Renal cortex interstitium (tissue), 11 donors: ENCODE measurements around the gene GATC. TPM values are rescaled to one million over a fixed set of nuclear protein-coding genes. Genes with fewer than 3 reads are reported as not detected.

ENCODE experiments used
- DNase-seq, 11 donors: peaks; one replicate each; pipeline ENCODE4 v3.0.0-alpha.2; 2013; ENCODE audit warnings: low read depth in 9 of 11, low spot score in 4 of 11; ENCODE audit errors: extremely low read depth in 1 of 11
- polyA plus RNA-seq, 3 donors: library from polyadenylated mRNA; unstranded; fragments of 120-200 nt; gene quantifications; one replicate each; pipeline ENCODE4 v1.2.1, GENCODE V29; 2013; ENCODE audit not compliant: insufficient read length in 3 of 3

GATC gene
- polyA plus RNA-seq, 3 donors = 31.2 to 41.9 (median 38.5) TPM

DNA sequence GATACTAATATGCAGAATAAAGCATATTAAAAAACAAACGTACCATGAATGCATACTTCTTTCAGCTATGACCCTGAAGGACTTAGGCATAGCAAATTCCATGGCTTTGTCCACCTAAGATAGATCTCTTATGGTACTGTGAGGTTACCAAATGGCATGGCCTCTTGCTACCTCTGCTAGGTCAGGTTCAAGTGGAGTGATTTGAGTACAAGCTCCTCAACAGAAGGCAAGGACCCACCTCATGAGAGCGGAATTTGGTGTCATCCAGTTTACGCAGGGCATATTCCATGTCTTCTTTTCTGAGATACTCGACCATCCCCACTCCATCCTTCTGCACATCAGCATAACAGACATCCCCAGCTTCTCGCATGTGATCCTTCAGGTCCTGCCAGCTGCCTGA is 17.5 kb downstream of the GATC start:
- DNase-seq = no peak

DNA sequence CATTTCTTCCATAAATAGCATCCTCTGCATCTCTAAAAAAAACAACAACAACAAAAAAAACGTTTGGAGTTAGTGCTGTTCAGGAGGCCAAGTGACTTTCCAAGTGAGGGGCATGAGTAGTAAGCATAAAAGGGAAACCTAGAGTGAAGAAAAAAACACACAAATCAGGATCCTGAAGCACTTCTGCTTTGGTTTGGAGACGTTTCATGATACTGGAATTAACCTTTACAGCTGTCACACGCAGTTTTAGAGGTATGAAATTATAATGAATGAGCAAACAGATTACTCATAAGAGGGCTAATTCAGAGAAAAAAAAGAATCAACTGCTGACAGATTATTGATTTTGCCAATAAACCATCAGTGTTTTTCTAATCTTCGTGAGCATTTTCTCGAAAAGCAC is 19.5 kb downstream of the GATC start:
- no peak for DNase-seq

DNA sequence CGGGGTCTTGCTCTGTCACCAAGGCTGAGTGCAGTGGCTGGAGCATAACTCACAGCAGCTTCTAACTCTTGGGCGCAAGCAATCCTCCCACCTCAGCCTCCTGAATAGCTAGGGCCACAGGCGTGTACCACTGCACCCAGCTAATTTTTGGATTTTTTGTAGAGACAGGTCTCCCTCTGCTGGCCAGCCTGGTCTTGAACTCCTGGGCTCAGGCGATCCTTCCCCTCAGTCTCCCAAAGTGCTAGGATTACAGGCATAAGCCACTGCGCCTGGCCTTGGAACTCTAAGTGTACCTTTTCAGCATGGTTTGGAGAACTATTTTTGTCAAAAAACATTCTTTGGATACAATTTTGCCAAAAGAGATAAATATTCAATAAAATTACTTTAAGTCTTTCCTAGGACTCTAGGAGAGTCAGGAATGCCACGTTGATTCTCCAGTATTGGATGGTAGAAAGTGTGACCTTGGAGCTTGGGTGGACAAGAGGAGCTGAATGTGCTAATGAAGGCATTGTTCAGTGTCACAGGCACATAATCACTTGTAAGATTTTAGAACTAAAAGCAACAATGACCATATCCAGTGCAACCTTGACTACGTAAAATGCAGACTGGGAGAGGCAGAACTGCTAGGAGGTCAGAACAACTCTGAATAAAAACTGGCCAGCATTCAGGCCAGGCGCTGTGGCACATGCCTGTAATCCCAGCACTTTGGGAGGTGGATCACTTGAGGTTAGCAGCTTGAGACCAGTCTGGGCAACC is 20.5 kb downstream of the GATC start:
- peak in 1 of 11 donors; percentile 31 for DNase-seq

GRCh38 chr12:120467439-120467838 is 21.2 kb downstream of the GATC start:
- no peak for DNase-seq

GRCh38 chr12:120468325-120468820 is 22.1 kb downstream of the GATC start:
- DNase-seq = peak in 5 of 11 donors; percentile 30 to 49 (median 38)

GRCh38 chr12:120468821-120469449 is 22.7 kb downstream of the GATC start:
- peak in 5 of 11 donors; percentile 25 to 51 (median 40) for DNase-seq

- DNase-seq = peak; percentile 88 to 98 (median 96)
Measured at GRCh38 chr12:120469450-120470149, 23.4 kb downstream of the GATC start, which contains the start of gene SRSF9. Gene SRSF9, minus strand, starts transcription at chr12:120469748. Its CDS starts 139 bp downstream, at chr12:120469609.

- peak in 1 of 11 donors; percentile 14 for DNase-seq
Measured at GRCh38 chr12:120470150-120470784, 24.0 kb downstream of the GATC start.

DNA sequence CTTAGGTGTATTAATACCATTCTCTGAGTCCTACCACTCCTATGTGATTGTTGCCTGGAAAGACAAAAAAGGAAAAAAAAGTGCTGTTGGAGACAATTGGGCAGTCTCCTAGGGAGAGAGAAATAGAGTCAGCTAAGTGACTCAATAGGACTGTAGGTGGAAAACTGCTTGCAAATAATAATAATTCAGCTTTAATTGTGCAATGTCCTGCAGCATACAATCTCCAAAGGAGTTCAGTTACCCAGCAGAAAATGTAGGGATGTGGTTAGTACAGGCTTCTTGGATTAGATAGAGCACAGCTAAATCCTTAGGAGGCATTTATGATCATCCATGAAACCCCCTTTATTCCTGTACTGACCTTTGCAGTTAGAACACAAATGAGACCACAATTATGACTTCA is 26.3 kb downstream of the GATC start:
- no peak for DNase-seq

DNA sequence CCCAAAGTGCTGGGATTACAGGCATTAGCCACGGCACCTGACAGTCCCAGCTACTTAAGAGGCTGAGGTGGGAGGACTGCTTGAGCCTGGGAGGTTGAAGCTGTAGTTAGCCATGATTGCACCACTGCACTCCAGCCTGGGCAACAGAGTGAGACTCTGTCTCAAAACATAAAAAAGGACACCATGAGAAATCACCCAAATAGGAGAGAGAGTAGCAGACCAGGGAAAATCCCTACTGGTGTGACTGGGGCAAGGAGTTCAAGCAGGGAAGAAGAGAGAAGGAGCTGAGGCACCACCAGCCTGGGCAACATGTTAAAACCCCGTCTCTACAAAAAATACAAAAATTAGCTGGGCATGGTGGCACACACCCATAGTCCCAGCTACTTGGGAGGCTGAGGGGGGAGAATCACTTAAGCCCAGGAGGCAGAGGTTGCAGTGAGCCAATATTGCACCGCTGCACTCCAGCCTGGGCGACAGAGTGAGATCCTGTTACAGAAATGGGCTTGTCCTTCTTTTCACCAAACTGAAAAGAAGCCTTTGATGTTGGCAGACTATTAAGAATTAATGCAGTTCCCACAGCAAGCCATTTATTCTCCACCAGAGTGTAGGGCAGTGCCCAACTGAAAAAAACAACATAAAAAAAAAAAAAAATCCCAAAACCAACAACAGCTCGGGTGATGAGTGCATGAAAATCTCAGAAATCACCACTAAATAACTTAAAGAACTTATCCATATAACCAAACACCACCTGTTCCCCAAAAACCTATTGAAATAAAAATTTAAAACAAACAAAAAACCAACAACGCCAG is 27.8 kb downstream of the GATC start:
- no peak for DNase-seq

GRCh38 chr12:120474616-120474960 is 28.3 kb downstream of the GATC start:
- DNase-seq = peak in 2 of 11 donors; percentile 13 to 38

DNA sequence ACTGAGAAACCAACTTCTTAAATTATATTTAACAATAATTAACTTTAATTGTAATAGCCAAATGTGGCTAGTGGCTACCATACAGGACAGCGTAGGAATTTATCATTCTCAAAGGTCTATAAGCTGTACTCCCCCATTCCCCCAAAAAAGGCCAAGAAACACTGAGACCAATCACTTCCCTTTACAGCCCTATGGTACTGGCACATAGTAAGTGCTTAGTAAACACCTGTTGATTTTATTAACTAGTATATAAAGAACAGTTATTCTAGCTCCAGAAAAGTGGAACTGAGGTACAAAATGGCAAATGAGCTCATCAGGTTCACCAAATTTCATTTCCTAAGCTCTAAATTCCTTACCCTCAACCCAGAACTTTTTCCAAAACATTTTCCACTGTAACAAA is 29.4 kb downstream of the GATC start:
- no peak for DNase-seq

DNA sequence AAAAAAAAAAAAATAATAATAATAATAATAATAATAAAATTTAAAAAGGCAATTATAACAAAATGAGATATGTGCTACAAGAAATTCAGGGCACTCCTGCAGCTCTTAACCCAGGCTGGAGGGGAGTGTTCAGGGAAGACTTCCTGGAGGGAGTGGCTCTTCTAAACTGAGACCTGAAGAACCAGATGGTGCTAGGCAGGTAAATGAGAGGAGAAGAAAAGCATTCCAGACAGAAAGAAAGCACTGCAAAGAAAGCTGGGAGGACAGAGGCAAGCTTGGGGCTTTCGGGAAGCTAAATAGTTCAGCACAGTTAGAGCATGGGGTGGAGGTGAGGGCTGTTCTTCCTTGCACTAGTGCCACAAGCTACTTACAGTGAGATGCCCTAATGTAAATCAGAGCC is 33.2 kb downstream of the GATC start:
- DNase-seq = no peak

GRCh38 chr12:120480211-120480610 is 34.0 kb downstream of the GATC start:
- no peak for DNase-seq

DNA sequence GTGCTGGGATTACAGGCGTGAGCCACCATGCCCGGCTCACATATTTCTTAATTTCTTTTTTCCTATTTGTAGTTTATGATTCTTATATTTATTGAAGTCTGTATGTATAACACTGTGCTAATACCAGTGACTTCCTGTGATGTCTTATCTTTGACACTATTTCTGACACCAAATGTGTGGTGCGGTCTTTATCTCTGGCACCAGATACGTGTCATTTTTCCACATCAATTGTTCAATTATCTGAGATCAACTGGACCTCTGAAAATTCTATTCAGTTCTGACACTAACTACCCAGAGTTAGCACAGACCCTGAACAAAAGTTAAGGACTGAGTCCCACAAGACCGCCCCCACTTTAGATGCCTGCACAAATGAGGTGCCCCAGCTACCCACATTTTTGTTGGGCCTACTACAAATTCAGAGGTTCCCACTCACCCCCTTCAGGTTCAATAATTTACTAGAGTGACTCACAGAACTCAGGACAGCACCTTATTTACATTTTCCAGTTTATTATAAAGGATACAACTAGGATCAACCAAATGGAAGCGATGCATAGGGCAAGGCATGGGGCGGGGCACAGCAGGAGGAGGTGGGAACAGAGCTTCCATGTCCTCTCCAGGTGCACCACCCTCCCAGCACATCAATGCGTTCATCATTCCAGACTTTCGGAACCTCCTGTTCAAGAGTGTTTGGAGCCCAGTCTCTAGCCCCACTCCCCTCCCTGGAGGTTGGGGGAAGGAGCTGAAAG is 35.0 kb downstream of the GATC start:
- DNase-seq = no peak

GRCh38 chr12:120483621-120484020 is 37.4 kb downstream of the GATC start:
- no peak for DNase-seq

DNA sequence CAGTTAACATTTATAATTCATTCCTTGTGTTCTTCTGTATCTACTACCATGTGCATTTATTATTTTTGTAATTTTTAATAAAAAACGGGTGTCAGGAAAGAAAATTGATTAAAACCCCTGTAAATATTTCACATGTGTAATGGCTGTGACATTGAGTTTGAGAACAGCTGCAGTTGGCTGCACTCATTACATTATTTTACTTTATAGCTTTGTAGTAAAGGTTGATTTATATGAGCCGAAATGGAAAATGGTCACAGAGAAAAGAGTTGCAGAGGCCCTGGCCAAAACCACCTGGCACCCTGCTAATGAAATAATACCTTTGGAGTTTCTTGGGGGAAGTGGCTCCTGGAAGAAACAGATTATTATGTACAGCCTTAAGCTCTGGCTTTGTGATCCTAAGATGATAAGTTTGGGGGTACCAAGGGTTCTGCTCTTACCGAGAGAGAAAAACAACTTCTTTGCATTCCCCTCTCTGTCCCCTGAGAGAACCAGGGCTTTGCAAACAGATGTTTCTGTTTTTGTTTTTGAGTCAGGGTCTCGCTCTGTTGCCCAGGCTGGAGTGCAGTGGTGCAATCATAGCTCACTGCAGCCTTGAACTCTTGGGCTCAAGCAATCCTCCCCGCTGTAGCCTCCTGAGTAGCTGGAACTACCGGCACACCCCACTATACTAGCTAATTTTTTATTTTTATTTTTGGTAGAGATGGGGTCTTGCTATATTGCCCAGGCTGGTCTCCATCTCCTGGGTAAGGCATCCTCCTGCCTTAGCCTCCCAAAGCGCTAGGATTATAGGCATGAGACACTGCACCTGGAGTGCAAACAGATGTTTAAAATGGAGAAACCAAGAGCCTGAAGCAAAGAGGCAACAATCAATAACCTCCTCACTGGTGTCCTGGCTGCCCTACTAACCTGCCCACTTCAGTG is 40.0 kb downstream of the GATC start:
- DNase-seq = no peak
